ENCODE results near the gene IPO5. TPM values are rescaled to one million over a fixed set of nuclear protein-coding genes. Genes with fewer than 3 reads are reported as not detected.
A peak's percentile ranks its signal among the peaks of the same experiment; 100 is the strongest.

Gene IPO5
- polyA plus RNA-seq, 1 donor (not counting 4 experiments of a cell fraction or from before 2014, with no cell fraction given): 130 TPM

- Histone ChIP-seq H3K9me3 (ENCODE audit: control insufficient read depth, low read depth, low read length) (no peaks in the 10 kb centered on the region), H3K4me3 (ENCODE audit: control insufficient read depth in 2 of 3, extremely low read depth in 1 of 3, insufficient read depth in 2 of 3, low read depth in 1 of 3, low read length in 3 of 3) (no peak overlapping the region), H3K9ac (ENCODE audit: control insufficient read depth, extremely low read depth, insufficient read depth, low read length) (no peak overlapping the region), H3K36me3 (ENCODE audit: control insufficient read depth in 2 of 2, extremely low read depth in 1 of 2, insufficient read depth in 2 of 2, low read length in 2 of 2) (no peaks in the 10 kb centered on the region), H3K27ac (ENCODE audit: control insufficient read depth, insufficient read depth, low read length) (no peak overlapping the region), H3K27me3 (ENCODE audit: control insufficient read depth, extremely low read depth, insufficient read depth, low read length) (no peaks in the 10 kb centered on the region), H3K9me1 (ENCODE audit: control insufficient read depth, extremely low read depth, insufficient read depth, low read length) (no peaks in the 10 kb centered on the region), H3K4me2 (ENCODE audit: control insufficient read depth, extremely low read depth, insufficient read depth, low read depth, low read length) (no peak overlapping the region), H4K20me1 (ENCODE audit: control insufficient read depth, extremely low read depth, insufficient read depth, low read length) (no peaks in the 10 kb centered on the region), H3K79me2 (ENCODE audit: control insufficient read depth, insufficient read depth, low read length) (no peaks in the 10 kb centered on the region), H2AFZ (ENCODE audit: control insufficient read depth, low read length) (no peak overlapping the region), H3K4me1 (ENCODE audit: control insufficient read depth, extremely low read depth, insufficient read depth, low read length) (no peaks in the 10 kb centered on the region)
- DNase-seq (ENCODE audit: low read depth, low spot score) (no peak), FAIRE-seq (no peak)
- dilution Hi-C loops (cut with MboI; ENCODE audit: extremely low pct_ligation_motif_present, low sequenced_read_pairs): no loop called here
- TF ChIP-seq CTCF (optimal IDR thresholded peaks at IDR 0.05 in 1 of 3, IDR thresholded peaks at IDR 0.05 in 1 of 3, conservative IDR thresholded peaks at IDR 0.05 in 1 of 3; ENCODE audit: extremely low read depth in 1 of 3, insufficient read depth in 2 of 3, low read length in 3 of 3): no peak
These were observed 48.0 kb upstream of the IPO5 start for GRCh38 chr13:97905517-97905916.

- H3K4me3 ChIP-seq (ENCODE audit: control insufficient read depth in 2 of 3, extremely low read depth in 1 of 3, insufficient read depth in 2 of 3, low read depth in 1 of 3, low read length in 3 of 3): no peak overlapping the region
- no peak overlapping the region for H2AFZ ChIP-seq (ENCODE audit: control insufficient read depth, low read length)
- peak; percentile 9 for FAIRE-seq
These were observed 42.0 kb upstream of the IPO5 start for GRCh38 chr13:97911311-97912138.

More at GRCh38 chr13:97911311-97912138, 42.0 kb upstream of the IPO5 start:
- Histone ChIP-seq H3K4me2 (ENCODE audit: control insufficient read depth, extremely low read depth, insufficient read depth, low read depth, low read length) (no peak overlapping the region), H3K9me1 (ENCODE audit: control insufficient read depth, extremely low read depth, insufficient read depth, low read length) (no peaks in the 10 kb centered on the region), H3K36me3 (ENCODE audit: control insufficient read depth in 2 of 2, extremely low read depth in 1 of 2, insufficient read depth in 2 of 2, low read length in 2 of 2) (no peaks in the 10 kb centered on the region), H3K9me3 (ENCODE audit: control insufficient read depth, low read depth, low read length) (no peaks in the 10 kb centered on the region), H3K27me3 (ENCODE audit: control insufficient read depth, extremely low read depth, insufficient read depth, low read length) (no peaks in the 10 kb centered on the region), H4K20me1 (ENCODE audit: control insufficient read depth, extremely low read depth, insufficient read depth, low read length) (no peaks in the 10 kb centered on the region), H3K27ac (ENCODE audit: control insufficient read depth, insufficient read depth, low read length) (no peak overlapping the region), H3K4me1 (ENCODE audit: control insufficient read depth, extremely low read depth, insufficient read depth, low read length) (no peaks in the 10 kb centered on the region), H3K9ac (ENCODE audit: control insufficient read depth, extremely low read depth, insufficient read depth, low read length) (no peak overlapping the region), H3K79me2 (ENCODE audit: control insufficient read depth, insufficient read depth, low read length) (no peaks in the 10 kb centered on the region)
- DNase-seq (ENCODE audit: low read depth, low spot score): no peak
- dilution Hi-C loops (cut with MboI; ENCODE audit: extremely low pct_ligation_motif_present, low sequenced_read_pairs): no loop called here
- TF ChIP-seq CTCF (optimal IDR thresholded peaks at IDR 0.05 in 1 of 3, IDR thresholded peaks at IDR 0.05 in 1 of 3, conservative IDR thresholded peaks at IDR 0.05 in 1 of 3; ENCODE audit: extremely low read depth in 1 of 3, insufficient read depth in 2 of 3, low read length in 3 of 3) (peak; percentile 47 to 67 (median 47)), EZH2 (IDR thresholded peaks at IDR 0.05; ENCODE audit: low read length) (no peak)

Measured in keratinocyte (primary cell).